Mesothelial cell of epicardium (in vitro differentiated cells): ENCODE data around the gene UBR4. TPM values are rescaled to one million over a fixed set of nuclear protein-coding genes. Genes with fewer than 3 reads are reported as not detected.

Experiments used
- DNase-seq, 2 experiments: peaks; one replicate each; pipeline ENCODE4 v3.0.0; 2021; ENCODE audit warnings: low spot score in 2 of 2; ENCODE audit not compliant: unreplicated experiment in 2 of 2
- H3K27ac Mint-ChIP-seq: 2 replicates; pipeline ENCODE4 v1.8.0; 2021; ENCODE audit warnings: mixed read lengths
- H3K27me3 Mint-ChIP-seq: 2 replicates; pipeline ENCODE4 v1.8.0; 2021; ENCODE audit warnings: low read depth, mixed read lengths
- H3K36me3 Mint-ChIP-seq: 2 replicates; pipeline ENCODE4 v1.8.0; 2021; ENCODE audit warnings: mixed read lengths
- H3K4me1 Mint-ChIP-seq: 2 replicates; pipeline ENCODE4 v1.8.0; 2021; ENCODE audit warnings: mixed read lengths
- H3K4me3 Mint-ChIP-seq: 2 replicates; pipeline ENCODE4 v1.8.0; 2021; ENCODE audit warnings: mild to moderate bottlenecking, moderate library complexity, mixed read lengths
- H3K9me3 Mint-ChIP-seq: 2 replicates; pipeline ENCODE4 v1.8.0; 2021; ENCODE audit warnings: mixed read lengths
- CTCF ChIP-seq: fragments of 200-600 bp; sonication (generic); IDR thresholded peaks from one replicate; pipeline ENCODE4 v1.5.0; 2021; ENCODE audit warnings: antibody characterized with exemption; ENCODE audit not compliant: unreplicated experiment
- total RNA-seq: library from RNA; stranded (reverse); gene quantifications from 3 replicates; pipeline ENCODE4 v1.2.1, GENCODE V29; 2021

The UBR4 gene
- total RNA-seq, 1 donor from 2014 or later: 222 TPM

GRCh38 chr1:19033926-19034680 lies 176.0 kb downstream of the UBR4 start:
- H3K4me3 Mint-ChIP-seq: no peak overlapping the region
- H3K27me3 Mint-ChIP-seq: peaks cover 30% of the 10 kb centered on the region
- H3K4me1 Mint-ChIP-seq: peaks cover 19% of the 10 kb centered on the region
- H3K36me3 Mint-ChIP-seq: no peaks in the 10 kb centered on the region
- no peaks in the 10 kb centered on the region for H3K9me3 Mint-ChIP-seq
- DNase-seq: no peak
- no peak overlapping the region for H3K27ac Mint-ChIP-seq
- no peak for TF ChIP-seq CTCF

GRCh38 chr1:19033515-19033839 lies 176.6 kb downstream of the UBR4 start:
- H3K27me3 Mint-ChIP-seq: peaks cover 24% of the 10 kb centered on the region
- no peak for DNase-seq
- H3K27ac Mint-ChIP-seq: no peak overlapping the region
- no peaks in the 10 kb centered on the region for H3K36me3 Mint-ChIP-seq
- no peak overlapping the region for H3K4me3 Mint-ChIP-seq
- H3K9me3 Mint-ChIP-seq: no peaks in the 10 kb centered on the region
- H3K4me1 Mint-ChIP-seq: peaks cover 19% of the 10 kb centered on the region
- TF ChIP-seq CTCF: no peak

- H3K4me1 Mint-ChIP-seq: peaks cover 19% of the 10 kb centered on the region
- H3K27ac Mint-ChIP-seq: no peak overlapping the region
These were observed 177.2 kb downstream of the UBR4 start for GRCh38 chr1:19032701-19033514.

GRCh38 chr1:19032413-19032695 lies 177.7 kb downstream of the UBR4 start:
- Mint-ChIP-seq H3K36me3 (no peaks in the 10 kb centered on the region), H3K4me3 (no peak overlapping the region), H3K27ac (no peak overlapping the region), H3K4me1 (peaks cover 19% of the 10 kb centered on the region), H3K9me3 (no peaks in the 10 kb centered on the region), H3K27me3 (peaks cover 14% of the 10 kb centered on the region)
- TF ChIP-seq CTCF: no peak
- no peak for DNase-seq

More at GRCh38 chr1:19032701-19033514, 177.2 kb downstream of the UBR4 start:
- H3K4me3 Mint-ChIP-seq: no peak overlapping the region
- no peaks in the 10 kb centered on the region for H3K9me3 Mint-ChIP-seq
- H3K27me3 Mint-ChIP-seq: peaks cover 19% of the 10 kb centered on the region
- DNase-seq: no peak
- no peaks in the 10 kb centered on the region for H3K36me3 Mint-ChIP-seq
- TF ChIP-seq CTCF: no peak

GRCh38 chr1:19029191-19030085 lies 180.6 kb downstream of the UBR4 start:
- Mint-ChIP-seq H3K27me3 (peaks cover 10% of the 10 kb centered on the region), H3K27ac (no peak overlapping the region), H3K4me1 (peaks cover 4% of the 10 kb centered on the region), H3K36me3 (no peaks in the 10 kb centered on the region), H3K4me3 (no peak overlapping the region), H3K9me3 (peaks cover 8% of the 10 kb centered on the region)
- no peak for DNase-seq
- TF ChIP-seq CTCF: no peak
